Endodermal cell (in vitro differentiated cells): ENCODE results near the gene NCAN. TPM values are rescaled to one million over a fixed set of nuclear protein-coding genes. Genes with fewer than 3 reads are reported as not detected.

Source experiments
- DNase-seq: peaks from one replicate; pipeline ENCODE4 v3.0.0-alpha.2; 2017
- H3K27ac ChIP-seq: 2 replicates; pipeline ENCODE4 v1.5.1; 2013; ENCODE audit warnings: mild to moderate bottlenecking, low read depth, low read length, moderate library complexity
- H3K27me3 ChIP-seq: 2 replicates; pipeline ENCODE4 v1.6.1; 2013; ENCODE audit warnings: mild to moderate bottlenecking, low read length, moderate library complexity; ENCODE audit not compliant: insufficient read depth, control insufficient read depth, poor library complexity, severe bottlenecking
- H3K36me3 ChIP-seq: 2 replicates; pipeline ENCODE4 v1.7.0; 2013; ENCODE audit warnings: mild to moderate bottlenecking, low read length, moderate library complexity; ENCODE audit not compliant: control insufficient read depth, insufficient read depth
- H3K4me1 ChIP-seq: one replicate; pipeline ENCODE4 v1.7.0; 2013; ENCODE audit warnings: low read length; ENCODE audit not compliant: control insufficient read depth, insufficient read depth
- H3K4me3 ChIP-seq: 2 replicates; pipeline ENCODE4 v1.5.1; 2013; ENCODE audit warnings: mild to moderate bottlenecking, low read length, moderate library complexity
- H3K9ac ChIP-seq: 2 replicates; pipeline ENCODE4 v1.6.1; 2013; ENCODE audit warnings: mild to moderate bottlenecking, low read length, moderate library complexity; ENCODE audit not compliant: poor library complexity, severe bottlenecking; ENCODE audit errors: extremely low read depth
- H3K9me3 ChIP-seq: 2 replicates; pipeline ENCODE4 v1.6.1; 2013; ENCODE audit warnings: mild to moderate bottlenecking, low read length, moderate library complexity; ENCODE audit not compliant: control insufficient read depth
- H3K27ac Mint-ChIP-seq: 2 replicates; pipeline ENCODE4 v1.8.0; 2020; ENCODE audit warnings: mixed read lengths
- H3K27me3 Mint-ChIP-seq: 2 replicates; pipeline ENCODE4 v1.8.0; 2021; ENCODE audit warnings: mild to moderate bottlenecking, mixed read lengths; ENCODE audit not compliant: insufficient read depth
- H3K36me3 Mint-ChIP-seq: 2 replicates; pipeline ENCODE4 v1.8.0; 2020; ENCODE audit warnings: low read depth, mixed read lengths
- H3K4me1 Mint-ChIP-seq: 2 replicates; pipeline ENCODE4 v1.8.0; 2020; ENCODE audit warnings: mixed read lengths
- H3K4me3 Mint-ChIP-seq: 2 replicates; pipeline ENCODE4 v1.8.0; 2020; ENCODE audit warnings: mild to moderate bottlenecking, moderate library complexity, mixed read lengths
- H3K9me3 Mint-ChIP-seq: 2 replicates; pipeline ENCODE4 v1.8.0; 2020; ENCODE audit warnings: mild to moderate bottlenecking, mixed read lengths
- CTCF ChIP-seq: fragments of 200-600 bp; sonication (generic); conservative IDR thresholded peaks from 2 replicates; pipeline ENCODE4 v1.5.0; 2021; ENCODE audit warnings: antibody characterized with exemption, mild to moderate bottlenecking
- WGBS, 2 experiments: methylation state at CpG; one replicate each; pipeline versions ENCODE4 v1.1.5 to v1.1.7; 2013; ENCODE audit warnings: missing lambda C conversion rate in 2 of 2, mixed read lengths in 1 of 2; ENCODE audit not compliant: insufficient coverage in 1 of 2, insufficient read length in 1 of 2; 5-methylcytosine and 5-hydroxymethylcytosine counted together
- total RNA-seq, 2 donors: library from RNA; stranded (reverse); fragmentation: NEBNext Ultra II Directional in 1 of 2; extraction: Animal tissue kit (Norgen Biotek cat#: 25700) in 1 of 2; gene quantifications; 2 replicates in 1 of 2; 3 replicates in 1 of 2; pipeline ENCODE4 v1.2.1, GENCODE V29; 2021

The NCAN gene
- total RNA-seq, 2 donors from 2014 or later: 0.77 to 4.2 TPM

GRCh38 chr19:19192078-19192882 is 19.5 kb upstream of the NCAN start, which contains the start of the genes BORCS8 and RFXANK:
BORCS8 (minus strand) TSS chr19:19192152; CDS start chr19:19192117, 35 bp downstream.
RFXANK (plus strand) TSS chr19:19192258; CDS start chr19:19193947, 1,689 bp downstream.
- Mint-ChIP-seq H3K27me3 (no peaks in the 10 kb centered on the region), H3K4me1 (peaks cover 8% of the 10 kb centered on the region), H3K4me3 (peak within 1 kb of the TSS; percentile 96), H3K9me3 (no peaks in the 10 kb centered on the region), H3K27ac (peak within 1 kb of the TSS; percentile 96), H3K36me3 (peaks cover 23% of the 10 kb centered on the region)
- TF ChIP-seq CTCF: no peak
- Histone ChIP-seq H3K27me3 (no peaks in the 10 kb centered on the region), H3K9me3 (no peaks in the 10 kb centered on the region), H3K4me1 (no peaks in the 10 kb centered on the region), H3K9ac (peak within 1 kb of the TSS; percentile 91), H3K36me3 (peaks cover 6% of the 10 kb centered on the region), H3K27ac (peak within 1 kb of the TSS; percentile 88), H3K4me3 (peak within 1 kb of the TSS; percentile 99)
- peak; percentile 99 for DNase-seq
- 0 to 1% methylated on average over 17 to 53 of the region's 53 CpGs for WGBS, 2 experiments

GRCh38 chr19:19192910-19193423 is 18.8 kb upstream of the NCAN start:
- Mint-ChIP-seq H3K27me3 (no peaks in the 10 kb centered on the region), H3K4me1 (peaks cover 8% of the 10 kb centered on the region)
- WGBS, 2 experiments: 7 to 11% methylated on average over 19 to 22 of the region's 22 CpGs

GRCh38 chr19:19193926-19194325 is 17.8 kb upstream of the NCAN start:
- TF ChIP-seq CTCF: no peak
- DNase-seq: no peak
- 89 to 91% methylated on average over 3 to 5 of the region's 5 CpGs for WGBS, 2 experiments
- Histone ChIP-seq H3K27me3 (no peaks in the 10 kb centered on the region), H3K9ac (no peak overlapping the region), H3K36me3 (peaks cover 13% of the 10 kb centered on the region), H3K27ac (no peak overlapping the region), H3K9me3 (no peaks in the 10 kb centered on the region), H3K4me1 (no peaks in the 10 kb centered on the region), H3K4me3 (no peak overlapping the region)
- H3K27me3 Mint-ChIP-seq: no peaks in the 10 kb centered on the region
- peaks cover 8% of the 10 kb centered on the region for H3K4me1 Mint-ChIP-seq
- H3K36me3 Mint-ChIP-seq: peaks cover 30% of the 10 kb centered on the region
- peak overlapping the region; percentile 35 for H3K27ac Mint-ChIP-seq
- H3K9me3 Mint-ChIP-seq: no peaks in the 10 kb centered on the region
- peak overlapping the region; percentile 96 for H3K4me3 Mint-ChIP-seq

More at GRCh38 chr19:19192910-19193423, 18.8 kb upstream of the NCAN start:
- peak overlapping the region; percentile 99 for H3K4me3 ChIP-seq
- H3K27ac Mint-ChIP-seq: peak overlapping the region; percentile 92
- H3K27me3 ChIP-seq: no peaks in the 10 kb centered on the region
- no peak for DNase-seq
- H3K36me3 Mint-ChIP-seq: peaks cover 27% of the 10 kb centered on the region
- H3K9me3 Mint-ChIP-seq: no peaks in the 10 kb centered on the region
- no peaks in the 10 kb centered on the region for H3K9me3 ChIP-seq
- no peaks in the 10 kb centered on the region for H3K4me1 ChIP-seq
- peaks cover 8% of the 10 kb centered on the region for H3K36me3 ChIP-seq
- no peak for TF ChIP-seq CTCF
- H3K9ac ChIP-seq: peak overlapping the region; percentile 91
- peak overlapping the region; percentile 44 for H3K27ac ChIP-seq
- H3K4me3 Mint-ChIP-seq: peak overlapping the region; percentile 96
